Smooth muscle cell (in vitro differentiated cells): ENCODE measurements around the gene SLC29A3. TPM values are rescaled to one million over a fixed set of nuclear protein-coding genes. Genes with fewer than 3 reads are reported as not detected.

Source experiments
- DNase-seq: peaks from one replicate; lab custom pipeline; 2025; ENCODE audit not compliant: unreplicated experiment; lab: John Stamatoyannopoulos, UW
- H2AFZ ChIP-seq: fragments of 200-600 bp; sonication (generic); 2 replicates; pipeline ENCODE4 v1.6.0; 2016; ENCODE audit warnings: antibody characterized with exemption, low read depth, mild to moderate bottlenecking
- H3F3A ChIP-seq: fragments of 200-600 bp; sonication (generic); 2 replicates; pipeline ENCODE4 v1.6.0; 2017; ENCODE audit warnings: antibody characterized with exemption, low read depth
- H3K27ac ChIP-seq: fragments of 200-600 bp; sonication (generic); 2 replicates; pipeline ENCODE4 v1.5.1; 2016; ENCODE audit warnings: low read depth, mild to moderate bottlenecking
- H3K27me3 ChIP-seq: fragments of 200-600 bp; sonication (generic); 2 replicates; pipeline ENCODE4 v1.6.1; 2016; ENCODE audit warnings: low read depth, mild to moderate bottlenecking
- H3K36me3 ChIP-seq: fragments of 200-600 bp; sonication (generic); 2 replicates; pipeline ENCODE4 v1.5.1; 2016; ENCODE audit warnings: low read depth
- H3K4me1 ChIP-seq: fragments of 200-600 bp; sonication (generic); 2 replicates; pipeline ENCODE4 v1.5.1; 2016; ENCODE audit warnings: low read depth
- H3K4me2 ChIP-seq: fragments of 200-600 bp; sonication (generic); 2 replicates; pipeline ENCODE4 v1.6.0; 2016; ENCODE audit warnings: mild to moderate bottlenecking
- H3K4me3 ChIP-seq: fragments of 200-600 bp; sonication (generic); 2 replicates; pipeline ENCODE4 v1.5.1; 2016; ENCODE audit warnings: mild to moderate bottlenecking
- H3K79me2 ChIP-seq: fragments of 200-600 bp; sonication (generic); 2 replicates; pipeline ENCODE4 v1.6.0; 2016; ENCODE audit warnings: low read depth, mild to moderate bottlenecking
- H3K9ac ChIP-seq: fragments of 200-600 bp; sonication (generic); 2 replicates; pipeline ENCODE4 v1.6.0; 2016; ENCODE audit warnings: low read depth
- H3K9me3 ChIP-seq: fragments of 200-600 bp; sonication (generic); replicated peaks from 2 replicates; pipeline ENCODE4 v1.5.1; 2016; ENCODE audit warnings: low read depth
- H4K20me1 ChIP-seq: fragments of 200-600 bp; sonication (generic); 2 replicates; pipeline ENCODE4 v1.6.0; 2016; ENCODE audit warnings: low read depth
- CTCF ChIP-seq: fragments of 200-600 bp; sonication (generic); IDR thresholded peaks from 2 replicates; pipeline ENCODE4 v1.5.1; 2017; ENCODE audit warnings: borderline replicate concordance, mild to moderate bottlenecking, antibody characterized with exemption; ENCODE audit not compliant: insufficient read depth, poor library complexity, severe bottlenecking
- WGBS: methylation state at CpG from one replicate; pipeline ENCODE4 v1.1.7; 2016; ENCODE audit warnings: low lambda C conversion rate; 5-methylcytosine and 5-hydroxymethylcytosine counted together
- polyA plus RNA-seq: library from polyadenylated mRNA; unstranded; fragments of >200 nt; fragmentation: Nextera tagmentation; extraction: Ambion mirVana; gene quantifications from 2 replicates; pipeline ENCODE4 v1.2.1, GENCODE V29; 2016
- total RNA-seq: library from RNA; depleted of rRNA; stranded (reverse); fragments of >200 nt; gene quantifications from 2 replicates; pipeline ENCODE4 v1.2.3, GENCODE V29; 2014

The SLC29A3 gene
- total and polyA plus RNA-seq, 2 experiments from 2014 or later: 2.9 to 4.8 TPM

- TF ChIP-seq CTCF: no peak
Observed at GRCh38 chr10:71320592-71320991, 1.5 kb downstream of the SLC29A3 start.

GRCh38 chr10:71321386-71321785, 2.3 kb downstream of the SLC29A3 start:
- WGBS: 100% methylated on average over 1 of the region's 1 CpG
- H3K27me3 ChIP-seq: no peaks in the 10 kb centered on the region
- no peaks in the 10 kb centered on the region for H3K9me3 ChIP-seq
- no peak overlapping the region for H3K4me3 ChIP-seq
- H3K9ac ChIP-seq: no peak overlapping the region
- H3K36me3 ChIP-seq: no peaks in the 10 kb centered on the region
- H3K79me2 ChIP-seq: no peaks in the 10 kb centered on the region
- H4K20me1 ChIP-seq: no peaks in the 10 kb centered on the region
- H3F3A ChIP-seq: no peaks in the 10 kb centered on the region
- no peak for TF ChIP-seq CTCF
- no peak overlapping the region for H3K27ac ChIP-seq
- no peak for DNase-seq
- no peak overlapping the region for H3K4me2 ChIP-seq
- H3K4me1 ChIP-seq: peaks cover 5% of the 10 kb centered on the region
- no peak overlapping the region for H2AFZ ChIP-seq

More at GRCh38 chr10:71320592-71320991, 1.5 kb downstream of the SLC29A3 start:
- Histone ChIP-seq H3K4me3 (no peak overlapping the region), H3K79me2 (no peaks in the 10 kb centered on the region), H3K27me3 (no peaks in the 10 kb centered on the region), H2AFZ (no peak overlapping the region), H3K9me3 (no peaks in the 10 kb centered on the region), H3F3A (peaks cover 4% of the 10 kb centered on the region), H3K36me3 (no peaks in the 10 kb centered on the region), H4K20me1 (no peaks in the 10 kb centered on the region), H3K4me2 (no peak overlapping the region), H3K27ac (no peak overlapping the region), H3K4me1 (peaks cover 12% of the 10 kb centered on the region), H3K9ac (no peak overlapping the region)
- DNase-seq: no peak
- WGBS: 93% methylated on average over 5 of the region's 5 CpGs

- Histone ChIP-seq H3K4me3 (no peak overlapping the region), H3K79me2 (no peaks in the 10 kb centered on the region), H3K36me3 (no peaks in the 10 kb centered on the region), H3F3A (no peaks in the 10 kb centered on the region), H3K9me3 (no peaks in the 10 kb centered on the region), H3K4me2 (no peak overlapping the region), H2AFZ (no peak overlapping the region), H3K4me1 (peaks cover 5% of the 10 kb centered on the region), H3K9ac (no peak overlapping the region), H3K27ac (no peak overlapping the region), H4K20me1 (no peaks in the 10 kb centered on the region), H3K27me3 (no peaks in the 10 kb centered on the region)
- DNase-seq: no peak
- TF ChIP-seq CTCF: no peak
- WGBS: 92% methylated on average over 4 of the region's 4 CpGs
Observed at GRCh38 chr10:71323407-71323806, 4.3 kb downstream of the SLC29A3 start.

- H3K4me2 ChIP-seq: no peak overlapping the region
- H3K4me3 ChIP-seq: no peak overlapping the region
- H3K27me3 ChIP-seq: no peaks in the 10 kb centered on the region
- no peaks in the 10 kb centered on the region for H3K9me3 ChIP-seq
- 95% methylated on average over 9 of the region's 9 CpGs for WGBS
- H3K36me3 ChIP-seq: no peaks in the 10 kb centered on the region
- H3K9ac ChIP-seq: no peak overlapping the region
- no peak for TF ChIP-seq CTCF
- no peak for DNase-seq
- H3K79me2 ChIP-seq: no peaks in the 10 kb centered on the region
- H2AFZ ChIP-seq: no peak overlapping the region
- peaks cover 3% of the 10 kb centered on the region for H3K4me1 ChIP-seq
- H3F3A ChIP-seq: no peaks in the 10 kb centered on the region
- no peaks in the 10 kb centered on the region for H4K20me1 ChIP-seq
- H3K27ac ChIP-seq: no peak overlapping the region
Observed at GRCh38 chr10:71324743-71325142, 5.7 kb downstream of the SLC29A3 start.
